Activated T-cell treated with anti-CD3 and anti-CD28 coated beads, Interleukin-2, amount 50 U/mL, for 1 hour (primary cell): ENCODE results near the gene ZNF597.

Source experiments
- DNase-seq: peaks from one replicate; pipeline ENCODE4 v3.0.0-alpha.2; 2020

The ZNF597 gene

DNA sequence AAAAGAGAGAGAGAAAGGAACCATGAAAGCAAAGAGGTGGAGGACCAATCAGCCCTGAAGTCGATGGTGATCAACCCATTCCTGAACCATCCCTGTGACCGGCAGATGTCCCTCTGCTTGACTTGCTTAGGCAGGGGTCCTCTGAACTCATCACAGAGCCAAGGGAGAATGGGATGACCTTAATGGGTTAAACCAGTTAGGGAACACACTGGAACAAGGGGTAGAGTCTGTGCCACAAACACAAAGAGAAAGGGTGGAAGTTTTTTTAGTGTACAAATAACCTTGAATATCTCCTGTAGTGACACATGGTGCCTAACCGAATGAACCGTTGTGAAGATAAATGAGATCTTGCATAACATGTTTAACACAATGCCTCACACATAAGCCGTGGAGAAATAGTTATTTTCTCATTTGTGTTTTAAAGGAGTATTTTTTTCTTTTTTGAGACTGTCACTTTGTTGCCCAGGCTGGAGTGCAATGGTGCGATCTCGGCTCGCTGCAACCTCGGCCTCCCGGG, 11.4 kb upstream of the ZNF597 start:
- DNase-seq, result no peak

DNA sequence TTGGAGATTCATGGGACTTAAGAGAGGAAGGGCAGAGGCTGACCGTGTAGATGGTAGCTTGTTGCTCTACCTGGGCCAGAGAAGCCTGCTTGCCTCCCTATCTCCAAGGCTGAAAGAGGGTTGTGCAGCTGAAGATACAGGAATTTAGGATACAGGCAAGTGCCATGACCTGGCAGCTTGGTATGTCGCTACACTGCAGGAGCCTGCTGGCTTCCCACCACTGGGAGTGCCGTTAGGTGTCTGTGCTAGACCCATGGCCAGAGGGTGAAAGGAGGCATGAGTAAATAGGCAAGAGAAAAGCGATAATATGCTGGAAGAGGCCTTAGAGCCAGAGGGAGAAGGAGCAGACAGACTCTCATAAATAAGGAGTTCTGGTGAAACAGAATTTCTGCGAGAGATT, 10.8 kb upstream of the ZNF597 start:
- no peak for DNase-seq

GRCh38 chr16:3444032-3444388, 706 bp upstream of the ZNF597 start:
- no peak for DNase-seq

GRCh38 chr16:3439637-3440036, 3.7 kb downstream of the ZNF597 start:
- DNase-seq, result no peak

DNA sequence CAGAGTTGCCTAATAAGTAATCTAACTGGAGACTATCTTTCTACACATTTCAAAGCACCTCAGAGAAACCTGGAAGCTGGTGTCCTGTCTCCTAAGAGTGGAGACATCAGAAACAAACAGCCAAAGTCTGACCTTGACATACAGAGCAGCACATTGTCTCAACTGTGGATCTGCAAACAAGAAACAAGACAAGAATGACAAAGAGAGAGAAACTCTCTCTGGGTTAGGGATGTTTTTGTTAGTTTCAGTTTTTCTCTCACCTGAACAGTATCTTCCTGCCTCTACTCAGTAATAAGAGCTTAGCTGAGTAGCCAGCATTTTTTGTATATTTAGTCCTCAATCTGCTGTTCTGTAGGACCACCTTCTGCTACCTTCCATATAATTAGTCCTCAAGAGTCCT, 8.9 kb downstream of the ZNF597 start:
- DNase-seq, result no peak

DNA sequence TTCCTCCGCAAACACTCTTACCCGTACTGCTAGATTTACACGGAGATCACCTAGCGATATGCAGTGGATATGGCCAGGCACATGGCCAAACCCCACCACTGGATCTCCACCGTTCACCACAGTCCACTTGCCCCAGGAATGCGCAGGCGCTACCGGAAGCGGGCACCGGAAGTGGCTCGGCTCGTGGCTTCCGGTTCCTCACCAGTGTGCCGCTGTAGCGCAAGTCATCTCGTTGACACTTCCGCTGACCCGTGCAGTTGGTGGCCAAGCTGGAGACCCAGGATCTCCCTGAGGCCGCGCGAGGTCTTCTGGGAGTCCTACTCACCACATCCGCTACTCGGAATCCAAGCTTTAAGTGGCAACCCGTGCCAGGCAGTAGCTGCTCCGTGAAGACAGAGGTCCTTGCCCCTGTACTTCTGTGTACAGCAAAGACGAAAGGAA, 11.5 kb downstream of the ZNF597 start:
- DNase-seq, result peak; percentile 36

GRCh38 chr16:3413730-3414379, 29.4 kb downstream of the ZNF597 start:
- DNase-seq, result no peak

DNA sequence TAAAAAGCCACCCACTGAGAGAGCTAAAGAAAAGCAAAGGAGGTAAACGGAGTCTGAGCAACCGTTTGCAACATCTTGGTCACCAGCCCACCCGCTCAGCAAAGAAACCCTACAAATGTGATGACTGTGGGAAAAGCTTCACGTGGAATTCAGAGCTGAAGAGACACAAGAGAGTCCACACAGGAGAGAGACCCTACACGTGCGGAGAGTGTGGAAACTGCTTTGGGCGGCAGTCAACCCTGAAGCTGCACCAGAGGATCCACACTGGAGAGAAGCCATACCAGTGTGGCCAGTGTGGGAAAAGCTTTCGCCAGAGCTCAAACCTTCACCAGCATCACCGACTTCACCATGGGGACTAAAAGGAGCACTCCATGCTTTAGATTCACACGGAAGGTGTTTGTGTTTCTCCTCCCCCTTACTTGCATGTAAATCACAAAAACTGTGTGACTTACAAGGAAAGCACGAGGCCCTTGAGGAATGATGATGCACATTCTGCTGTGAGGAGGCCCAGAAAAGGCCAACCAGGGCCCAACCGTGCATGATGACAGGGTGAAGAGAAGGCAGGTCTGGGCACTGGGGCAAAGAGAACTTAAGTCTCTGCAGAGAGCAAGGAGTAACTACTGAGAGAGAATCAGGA, 34.6 kb downstream of the ZNF597 start:
- no peak for DNase-seq

- no peak for DNase-seq
Measured at GRCh38 chr16:3401719-3402397, 41.4 kb downstream of the ZNF597 start.

DNA sequence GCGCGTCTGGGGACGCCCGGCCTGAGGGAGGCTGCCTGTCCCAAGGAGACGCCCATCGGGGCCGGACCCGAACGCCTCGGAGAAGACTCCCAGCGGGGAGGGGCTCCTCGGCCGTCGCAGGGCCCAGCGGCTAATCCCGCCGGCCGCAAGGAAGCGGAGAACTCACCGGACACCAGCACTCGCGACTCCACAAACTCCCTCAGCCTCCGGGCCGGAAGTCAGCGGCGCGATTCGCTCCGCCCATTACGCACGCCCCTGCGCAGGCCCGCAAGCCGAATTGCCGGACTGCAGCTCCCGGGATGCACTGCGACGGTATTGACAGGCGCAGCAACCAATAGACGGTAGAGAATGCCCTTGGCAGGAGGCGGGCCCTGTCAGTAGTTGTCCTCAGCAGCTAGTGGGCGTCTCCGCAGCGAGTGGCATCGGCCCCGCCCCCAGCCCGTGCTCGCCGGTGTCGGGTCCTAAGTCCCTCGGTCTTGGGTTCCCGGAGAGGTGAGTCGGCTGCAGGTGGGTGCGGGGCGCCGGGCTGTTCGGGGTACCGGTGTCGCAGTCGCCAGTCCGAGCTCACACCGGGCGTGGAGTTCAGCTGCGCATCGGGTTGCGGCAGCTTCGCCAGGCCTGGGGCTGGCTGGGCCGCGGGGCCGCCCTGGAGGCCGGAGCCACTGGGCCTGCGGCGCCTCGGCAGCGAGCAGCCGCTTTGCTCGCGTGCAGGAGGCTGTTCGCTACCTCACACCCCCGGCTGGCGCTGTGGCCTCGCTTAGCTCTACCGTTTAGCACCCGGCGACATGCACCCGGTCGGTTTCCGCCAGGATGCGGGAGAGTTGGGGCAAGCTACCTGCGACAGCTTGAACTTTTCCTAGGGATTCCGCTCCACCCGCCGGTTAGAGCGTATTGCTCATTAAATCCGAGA, 42.3 kb downstream of the ZNF597 start, which contains the start of the genes ZNF174 and ZSCAN32:
TSS of gene ZNF174 (plus strand) at position 437 of the 910 bp plus-strand sequence. CDS start 790 bp downstream, outside the sequence.
TSS of gene ZSCAN32 (minus strand) at position 226 of the 910 bp plus-strand sequence. CDS start 3,447 bp downstream, outside the sequence.
- peak; percentile 96 for DNase-seq

DNA sequence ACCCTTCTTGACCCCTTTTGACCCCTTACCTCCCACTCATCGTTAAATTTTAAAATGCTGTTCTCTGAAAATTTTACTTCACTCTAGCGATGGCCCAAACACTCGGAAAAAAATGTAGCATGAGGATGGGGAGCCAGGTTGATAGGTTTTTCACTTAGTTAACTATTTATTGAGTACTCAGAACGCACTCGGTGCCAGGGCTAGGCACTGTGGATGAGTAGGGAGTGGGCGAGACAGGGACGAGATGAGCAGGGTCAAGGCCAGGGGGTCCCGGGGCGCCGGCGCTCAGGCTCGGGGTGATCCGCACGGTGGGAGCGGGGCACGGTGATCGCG, 42.9 kb downstream of the ZNF597 start:
- DNase-seq, result no peak

GRCh38 chr16:3389663-3390338, 53.5 kb downstream of the ZNF597 start:
- DNase-seq, result no peak

DNA sequence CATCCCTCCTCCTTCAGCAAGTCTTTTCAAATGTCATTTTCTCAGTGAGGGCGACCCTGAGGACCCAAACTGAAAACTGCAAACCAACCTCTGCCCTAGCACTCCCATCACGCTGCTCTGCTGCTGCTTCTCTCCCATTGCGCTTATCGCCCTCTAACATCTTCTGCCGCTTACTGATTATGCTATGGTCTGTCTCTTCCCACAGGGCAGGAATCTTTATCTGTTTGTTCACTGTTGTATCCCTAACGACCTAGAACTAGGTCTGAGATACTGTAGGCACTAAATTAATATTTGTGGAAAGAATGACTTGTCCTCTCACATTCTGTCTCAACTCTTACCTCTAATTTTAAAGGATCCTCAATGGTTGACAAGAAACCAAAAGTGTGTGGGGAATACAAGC, 55.0 kb downstream of the ZNF597 start:
- DNase-seq, result no peak

DNA sequence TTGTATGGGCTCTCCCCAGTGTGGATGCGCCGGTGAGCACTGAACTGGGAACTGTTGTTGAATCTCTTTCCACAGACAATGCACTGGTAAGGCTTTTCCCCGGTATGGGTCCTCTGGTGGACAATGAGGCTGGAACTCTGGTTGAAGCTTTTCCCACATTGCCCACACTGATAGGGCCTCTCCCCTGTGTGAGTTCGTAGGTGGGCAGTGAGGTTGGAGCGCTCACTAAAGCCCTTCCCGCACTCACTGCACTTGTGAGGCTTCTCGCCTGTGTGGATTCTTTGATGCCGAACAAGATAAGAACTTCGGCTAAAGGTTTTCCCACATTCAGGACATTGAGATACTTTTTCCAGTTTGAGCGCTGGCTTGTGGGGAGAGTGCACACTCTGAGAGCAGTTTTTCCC, 60.3 kb downstream of the ZNF597 start:
- no peak for DNase-seq
